ENCODE data around the gene CAPN7. TPM values are rescaled to one million over a fixed set of nuclear protein-coding genes. Genes with fewer than 3 reads are reported as not detected.

CAPN7 gene
- total and polyA plus RNA-seq, 8 donors, result 7.1 to 23.9 (median 18.8) TPM

DNA sequence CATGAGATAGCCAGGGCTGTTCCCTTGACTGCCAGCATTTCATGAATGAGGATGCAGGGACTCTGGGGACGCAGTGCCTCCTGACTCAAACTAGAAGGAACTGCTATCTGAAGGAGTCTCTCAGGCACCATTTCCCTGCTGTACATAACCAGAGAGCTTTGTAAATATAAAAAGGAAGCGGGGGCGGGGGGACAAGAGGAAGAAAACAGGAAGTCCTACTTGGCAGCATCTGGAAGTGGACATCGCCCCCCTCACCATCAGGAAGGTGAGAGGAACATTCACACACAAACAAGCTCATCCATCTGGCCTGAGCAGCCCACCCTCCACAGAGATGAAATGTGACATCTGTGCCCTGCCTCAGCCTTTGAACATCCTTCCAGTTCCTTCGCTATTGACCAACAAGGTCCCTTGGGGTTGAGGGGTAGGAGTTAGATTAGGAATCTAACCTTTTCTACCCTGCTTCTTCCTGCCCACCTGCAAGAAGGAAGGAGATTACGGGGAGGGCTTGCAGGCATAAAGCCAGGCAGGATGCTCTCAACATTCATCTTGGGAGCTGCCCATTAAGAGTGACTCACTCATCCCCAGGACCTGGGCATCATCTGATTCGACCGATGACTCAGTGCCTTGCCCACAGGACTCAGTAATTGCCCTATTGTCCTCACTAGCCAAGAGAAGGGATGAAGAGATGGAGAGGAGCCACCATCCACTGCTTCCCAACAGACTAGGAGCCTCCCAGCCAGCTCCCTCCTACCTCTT, 94.5 kb downstream of the CAPN7 start:
- no peak overlapping the region for H3K27ac ChIP-seq
- H3K36me3 ChIP-seq, result no peaks in the 10 kb centered on the region
- no peak overlapping the region for H3K4me3 ChIP-seq
- no peaks in the 10 kb centered on the region for H3K27me3 ChIP-seq
- FAIRE-seq (no peak), ATAC-seq (peak in 1 of 4 donors; percentile 65), DNase-seq (peak in 1 of 6 donors; percentile 19)
- 81 to 92% methylated on average over 7 of the region's 8 CpGs for WGBS, 2 donors
- intact Hi-C loops (cut with DNase I), result no loop called here
- H3K9me3 ChIP-seq, result no peaks in the 10 kb centered on the region
- peaks cover 0 to 7% (median 0%) of the 10 kb centered on the region in 3 donors for H3K4me1 ChIP-seq
- TF ChIP-seq, protein P1, sequence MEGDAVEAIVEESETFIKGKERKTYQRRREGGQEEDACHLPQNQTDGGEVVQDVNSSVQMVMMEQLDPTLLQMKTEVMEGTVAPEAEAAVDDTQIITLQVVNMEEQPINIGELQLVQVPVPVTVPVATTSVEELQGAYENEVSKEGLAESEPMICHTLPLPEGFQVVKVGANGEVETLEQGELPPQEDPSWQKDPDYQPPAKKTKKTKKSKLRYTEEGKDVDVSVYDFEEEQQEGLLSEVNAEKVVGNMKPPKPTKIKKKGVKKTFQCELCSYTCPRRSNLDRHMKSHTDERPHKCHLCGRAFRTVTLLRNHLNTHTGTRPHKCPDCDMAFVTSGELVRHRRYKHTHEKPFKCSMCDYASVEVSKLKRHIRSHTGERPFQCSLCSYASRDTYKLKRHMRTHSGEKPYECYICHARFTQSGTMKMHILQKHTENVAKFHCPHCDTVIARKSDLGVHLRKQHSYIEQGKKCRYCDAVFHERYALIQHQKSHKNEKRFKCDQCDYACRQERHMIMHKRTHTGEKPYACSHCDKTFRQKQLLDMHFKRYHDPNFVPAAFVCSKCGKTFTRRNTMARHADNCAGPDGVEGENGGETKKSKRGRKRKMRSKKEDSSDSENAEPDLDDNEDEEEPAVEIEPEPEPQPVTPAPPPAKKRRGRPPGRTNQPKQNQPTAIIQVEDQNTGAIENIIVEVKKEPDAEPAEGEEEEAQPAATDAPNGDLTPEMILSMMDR (IDR thresholded peaks at IDR 0.05), result no peak

DNA sequence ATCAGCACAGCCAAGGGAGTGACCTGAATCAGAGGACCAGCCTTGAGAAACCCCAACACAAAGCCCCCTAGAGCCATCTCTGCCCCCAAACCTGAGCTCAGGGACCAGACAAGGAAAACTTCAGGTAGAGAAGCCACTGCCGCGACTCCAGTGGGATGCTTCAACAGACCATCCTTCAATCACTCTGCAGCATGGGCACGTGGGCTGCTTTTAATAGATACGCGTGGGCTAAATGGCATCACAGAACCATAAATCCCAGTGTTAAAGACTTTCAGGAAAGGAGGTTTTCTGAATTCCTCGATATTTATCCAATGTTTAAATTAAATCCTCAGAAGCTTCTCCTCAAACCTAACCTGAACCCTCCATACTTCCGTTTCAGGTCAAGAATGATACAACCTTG, 95.7 kb downstream of the CAPN7 start:
- DNase-seq (peak in 1 of 6 donors; percentile 8), ATAC-seq (no peak), FAIRE-seq (no peak)
- no peak overlapping the region for H3K27ac ChIP-seq
- WGBS, 2 donors, result 91 to 92% methylated on average over 7 of the region's 7 CpGs
- no peaks in the 10 kb centered on the region for H3K27me3 ChIP-seq
- intact Hi-C loops (cut with DNase I), result no loop called here
- peaks cover 0 to 7% (median 0%) of the 10 kb centered on the region in 3 donors for H3K4me1 ChIP-seq
- TF ChIP-seq, protein P1 (IDR thresholded peaks at IDR 0.05), result no peak
- H3K36me3 ChIP-seq, result no peaks in the 10 kb centered on the region
- no peak overlapping the region for H3K4me3 ChIP-seq
- no peaks in the 10 kb centered on the region for H3K9me3 ChIP-seq

Other genes starting within 250 kb of the CAPN7 start
- gene MRPS25, start 140.9 kb upstream of the CAPN7 start, total RNA-seq, result 10 to 100 TPM; 14.3 to 22.0 (median 18.1) TPM
- 10 to 100 TPM; 26.1 to 44.0 TPM for gene MRPS25, start 140.9 kb upstream of the CAPN7 start, polyA plus RNA-seq
- gene RBSN, start 107.1 kb upstream of the CAPN7 start, total RNA-seq, result 10 to 100 TPM in 1 of 6 donors, 1 to 10 TPM in 5; 7.4 to 10.9 (median 9.0) TPM
- 1 to 10 TPM; 5.7 to 6.5 TPM for gene RBSN, start 107.1 kb upstream of the CAPN7 start, polyA plus RNA-seq
- gene SH3BP5, start 126.3 kb downstream of the CAPN7 start, total RNA-seq, result 1 to 10 TPM; 2.8 to 9.4 (median 5.6) TPM
- gene SH3BP5, start 126.3 kb downstream of the CAPN7 start, polyA plus RNA-seq, result 1 to 10 TPM; 6.7 to 9.8 TPM
- 1 to 10 TPM; 4.9 to 9.9 (median 5.2) TPM for gene METTL6, start 221.3 kb downstream of the CAPN7 start, total RNA-seq
- 1 to 10 TPM; 3.0 to 5.7 TPM for gene METTL6, start 221.3 kb downstream of the CAPN7 start, polyA plus RNA-seq
- 10 to 100 TPM in 1 of 6 donors, 1 to 10 TPM in 5; 4.5 to 12.0 (median 7.1) TPM for gene EAF1, start 221.4 kb downstream of the CAPN7 start, total RNA-seq
- gene EAF1, start 221.4 kb downstream of the CAPN7 start, polyA plus RNA-seq, result 1 to 10 TPM; 2.1 to 6.2 TPM

Data from pancreas (tissue), 10 donors.